ENCODE data around the gene NR4A3. TPM values are rescaled to one million over a fixed set of nuclear protein-coding genes. Genes with fewer than 3 reads are reported as not detected.
"Not testable (repeated sequence)": the region's sequence is repeated elsewhere in the genome, so short reads cannot be mapped to it uniquely, and the experiment has no call there.

Gene NR4A3
- total RNA-seq, 1 experiment from 2014 or later, result 37.7 TPM

- in situ Hi-C loops (cut with HindIII; ENCODE audit: low pct_unique_long_range_greater_than_20kb, low sequenced_read_pairs), result loop anchor here (10.0 kb wide), 1 partner anchor 99 kb away; no protein-coding TSS in a partner anchor
- DNase-seq (ENCODE audit: low read depth, low spot score), result peak; percentile 39
Observed at GRCh38 chr9:99855467-99856176, 33.9 kb downstream of the NR4A3 start.

GRCh38 chr9:99857576-99857975, 35.9 kb downstream of the NR4A3 start:
- in situ Hi-C loops (cut with HindIII; ENCODE audit: low pct_unique_long_range_greater_than_20kb, low sequenced_read_pairs), result loop anchor here (10.0 kb wide), 1 partner anchor 97 kb away; no protein-coding TSS in a partner anchor
- not testable (repeated sequence) for DNase-seq (ENCODE audit: low read depth, low spot score)

- no peak for DNase-seq (ENCODE audit: low read depth, low spot score)
- in situ Hi-C loops (cut with HindIII; ENCODE audit: low pct_unique_long_range_greater_than_20kb, low sequenced_read_pairs), result loop anchor here (10.0 kb wide), 1 partner anchor 97 kb away; no protein-coding TSS in a partner anchor
Observed at GRCh38 chr9:99858087-99858486, 36.4 kb downstream of the NR4A3 start.

- DNase-seq (ENCODE audit: low read depth, low spot score), result no peak
- in situ Hi-C loops (cut with HindIII; ENCODE audit: low pct_unique_long_range_greater_than_20kb, low sequenced_read_pairs), result loop anchor here (10.0 kb wide), 1 partner anchor 95 kb away; no protein-coding TSS in a partner anchor
Observed at GRCh38 chr9:99859243-99859980, 37.7 kb downstream of the NR4A3 start.

- DNase-seq (ENCODE audit: low read depth, low spot score), result no peak
- in situ Hi-C loops (cut with HindIII; ENCODE audit: low pct_unique_long_range_greater_than_20kb, low sequenced_read_pairs), result no loop called here
Observed at GRCh38 chr9:99860266-99860665, 38.6 kb downstream of the NR4A3 start.

GRCh38 chr9:99863955-99864354, 42.3 kb downstream of the NR4A3 start:
- DNase-seq (ENCODE audit: low read depth, low spot score), result no peak
- in situ Hi-C loops (cut with HindIII; ENCODE audit: low pct_unique_long_range_greater_than_20kb, low sequenced_read_pairs), result no loop called here

- no peak for DNase-seq (ENCODE audit: low read depth, low spot score)
- in situ Hi-C loops (cut with HindIII; ENCODE audit: low pct_unique_long_range_greater_than_20kb, low sequenced_read_pairs), result no loop called here
Observed at GRCh38 chr9:99866398-99866797, 44.7 kb downstream of the NR4A3 start.

- DNase-seq (ENCODE audit: low read depth, low spot score), result no peak
- in situ Hi-C loops (cut with HindIII; ENCODE audit: low pct_unique_long_range_greater_than_20kb, low sequenced_read_pairs), result no loop called here
Observed at GRCh38 chr9:99867536-99867935, 45.9 kb downstream of the NR4A3 start.

GRCh38 chr9:99867968-99868367, 46.3 kb downstream of the NR4A3 start:
- in situ Hi-C loops (cut with HindIII; ENCODE audit: low pct_unique_long_range_greater_than_20kb, low sequenced_read_pairs), result no loop called here
- no peak for DNase-seq (ENCODE audit: low read depth, low spot score)

GRCh38 chr9:99868845-99869244, 47.2 kb downstream of the NR4A3 start:
- no peak for DNase-seq (ENCODE audit: low read depth, low spot score)
- in situ Hi-C loops (cut with HindIII; ENCODE audit: low pct_unique_long_range_greater_than_20kb, low sequenced_read_pairs), result no loop called here

GRCh38 chr9:99870126-99870525, 48.4 kb downstream of the NR4A3 start:
- in situ Hi-C loops (cut with HindIII; ENCODE audit: low pct_unique_long_range_greater_than_20kb, low sequenced_read_pairs), result no loop called here
- DNase-seq (ENCODE audit: low read depth, low spot score), result no peak

- in situ Hi-C loops (cut with HindIII; ENCODE audit: low pct_unique_long_range_greater_than_20kb, low sequenced_read_pairs), result no loop called here
- DNase-seq (ENCODE audit: low read depth, low spot score), result no peak
Observed at GRCh38 chr9:99873531-99873930, 51.8 kb downstream of the NR4A3 start.

GRCh38 chr9:99873943-99874584, 52.4 kb downstream of the NR4A3 start:
- in situ Hi-C loops (cut with HindIII; ENCODE audit: low pct_unique_long_range_greater_than_20kb, low sequenced_read_pairs), result no loop called here
- no peak for DNase-seq (ENCODE audit: low read depth, low spot score)

GRCh38 chr9:99876190-99876589, 54.5 kb downstream of the NR4A3 start:
- in situ Hi-C loops (cut with HindIII; ENCODE audit: low pct_unique_long_range_greater_than_20kb, low sequenced_read_pairs), result no loop called here
- no peak for DNase-seq (ENCODE audit: low read depth, low spot score)

- no peak for DNase-seq (ENCODE audit: low read depth, low spot score)
- in situ Hi-C loops (cut with HindIII; ENCODE audit: low pct_unique_long_range_greater_than_20kb, low sequenced_read_pairs), result no loop called here
Observed at GRCh38 chr9:99878651-99879050, 57.0 kb downstream of the NR4A3 start.

GRCh38 chr9:99881769-99882168, 60.1 kb downstream of the NR4A3 start:
- in situ Hi-C loops (cut with HindIII; ENCODE audit: low pct_unique_long_range_greater_than_20kb, low sequenced_read_pairs), result no loop called here
- DNase-seq (ENCODE audit: low read depth, low spot score), result no peak

GRCh38 chr9:99885747-99886146, 64.1 kb downstream of the NR4A3 start:
- in situ Hi-C loops (cut with HindIII; ENCODE audit: low pct_unique_long_range_greater_than_20kb, low sequenced_read_pairs), result no loop called here
- DNase-seq (ENCODE audit: low read depth, low spot score), result no peak

- in situ Hi-C loops (cut with HindIII; ENCODE audit: low pct_unique_long_range_greater_than_20kb, low sequenced_read_pairs), result no loop called here
Observed at GRCh38 chr9:99889120-99889519, 67.4 kb downstream of the NR4A3 start.

More at GRCh38 chr9:99889120-99889519, 67.4 kb downstream of the NR4A3 start:
- no peak for DNase-seq (ENCODE audit: low read depth, low spot score)
